Inferior parietal cortex (tissue), 1 donor: ENCODE data around the gene PDXK.

Experiments
- DNase-seq: peaks from one replicate; pipeline ENCODE4 v3.0.0-alpha.2; 2016; ENCODE audit errors: extremely low spot score

Gene PDXK

DNA sequence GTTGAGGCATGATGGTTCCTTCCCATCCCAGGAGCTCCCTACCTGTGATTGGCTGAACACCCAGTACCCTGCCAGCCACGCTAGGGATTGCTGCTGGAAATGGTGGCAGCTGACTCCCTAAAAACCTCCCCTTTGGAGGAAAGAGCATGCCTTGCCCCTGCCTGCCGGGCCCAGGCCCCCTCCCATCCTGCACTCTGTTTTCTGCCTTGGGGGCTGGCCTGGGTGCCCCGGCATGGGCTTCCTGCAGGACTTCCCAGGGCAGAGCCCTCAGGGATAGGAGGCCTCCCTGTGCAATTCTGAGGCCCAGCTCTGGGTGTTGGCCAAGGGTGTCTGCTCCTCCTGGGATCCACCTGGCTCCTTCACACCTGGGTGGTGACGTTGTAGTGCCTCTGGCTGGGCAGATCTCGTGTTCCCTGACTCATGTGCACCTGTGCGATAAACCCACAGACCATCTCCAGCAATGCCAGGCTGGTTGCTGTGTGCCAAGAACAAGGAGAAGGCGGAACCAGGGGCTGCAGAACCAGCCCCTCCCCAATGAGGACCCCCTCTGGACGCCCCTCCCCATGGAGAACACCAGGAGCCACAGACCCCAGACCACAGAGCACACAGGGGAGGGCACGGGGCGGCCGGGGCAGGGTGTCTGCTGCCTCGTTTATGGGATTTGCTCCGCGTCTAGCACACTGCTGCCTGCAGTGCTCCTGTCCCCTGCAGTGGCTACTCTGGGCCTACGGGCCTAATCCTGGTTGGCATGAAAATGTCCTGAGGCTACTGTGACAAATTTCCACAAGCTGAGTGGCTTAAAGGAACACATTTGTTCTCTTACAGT lies 43.6 kb downstream of the PDXK start:
- DNase-seq = no peak

DNA sequence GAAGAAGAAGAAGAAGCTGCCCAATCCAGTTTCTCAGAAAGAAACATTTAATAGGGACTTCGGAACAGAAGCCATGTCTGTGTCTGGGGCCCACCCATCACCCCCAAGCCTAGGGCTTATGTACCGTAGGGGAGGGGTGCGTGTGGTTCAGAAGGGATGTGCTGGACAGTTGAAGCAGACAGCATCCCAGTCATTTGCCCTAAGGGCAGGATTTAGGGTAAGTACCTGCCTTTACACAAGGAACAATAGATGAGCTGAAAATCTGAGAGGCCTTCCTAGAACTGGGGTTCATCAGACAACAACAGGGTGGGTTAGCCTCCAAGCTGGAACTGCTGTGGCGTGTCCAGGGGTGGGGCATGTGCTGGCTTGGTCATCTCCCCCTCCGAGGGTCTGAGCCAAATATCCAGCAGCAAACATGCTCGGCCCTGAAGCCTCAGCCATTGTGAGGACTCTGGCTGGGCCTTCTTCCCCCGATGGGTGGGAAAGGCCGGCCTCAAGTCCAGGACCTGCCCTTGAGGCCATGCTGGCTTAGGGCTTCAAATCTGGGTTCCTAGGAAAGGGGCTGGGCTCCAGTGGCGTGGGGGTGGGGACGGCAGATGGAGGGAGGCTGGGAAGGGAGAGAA lies 45.1 kb downstream of the PDXK start:
- DNase-seq = no peak

DNA sequence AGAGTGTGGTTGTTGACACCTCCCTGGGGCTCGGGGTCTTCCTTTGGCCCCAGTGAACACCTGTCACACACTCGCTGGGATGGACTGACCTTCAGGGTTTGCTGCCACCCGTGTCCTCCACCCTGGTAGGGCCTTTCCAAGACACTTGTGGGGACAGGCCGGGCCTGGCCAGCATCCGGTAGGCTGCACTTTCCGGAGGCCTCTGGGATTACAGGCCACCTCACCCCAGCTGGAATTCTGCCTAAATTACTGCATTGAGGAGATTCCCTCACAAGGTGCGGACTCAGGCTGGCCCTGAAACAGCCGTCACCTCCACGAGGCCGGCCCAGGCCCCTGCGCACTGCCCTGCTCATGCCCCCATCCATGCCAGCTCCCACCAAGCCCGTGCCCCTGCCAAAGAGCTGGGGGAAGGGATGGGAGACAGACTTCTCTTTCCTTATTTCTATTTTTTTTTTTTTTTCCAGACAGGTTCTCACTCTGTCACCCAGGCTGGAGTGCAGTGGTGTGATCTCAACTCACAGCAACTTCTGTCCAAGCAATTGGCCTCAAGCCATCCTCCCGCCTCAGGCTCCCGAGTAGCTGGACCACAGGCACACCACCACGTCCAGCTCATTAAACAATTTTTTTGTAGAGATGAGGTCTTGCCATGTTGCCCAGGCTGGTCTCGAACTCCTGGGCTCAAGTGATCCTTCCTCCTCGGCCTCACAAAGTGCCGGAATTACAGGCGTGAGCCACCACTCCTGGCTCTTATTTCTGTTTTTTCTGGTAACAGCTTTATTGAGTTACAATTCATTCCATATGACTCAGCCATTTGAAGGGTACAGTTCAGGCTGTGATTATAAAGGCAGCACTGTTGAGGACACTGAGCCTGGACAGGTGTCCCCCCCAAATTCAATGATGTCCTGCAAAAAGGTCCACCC lies 45.9 kb downstream of the PDXK start:
- no peak for DNase-seq

DNA sequence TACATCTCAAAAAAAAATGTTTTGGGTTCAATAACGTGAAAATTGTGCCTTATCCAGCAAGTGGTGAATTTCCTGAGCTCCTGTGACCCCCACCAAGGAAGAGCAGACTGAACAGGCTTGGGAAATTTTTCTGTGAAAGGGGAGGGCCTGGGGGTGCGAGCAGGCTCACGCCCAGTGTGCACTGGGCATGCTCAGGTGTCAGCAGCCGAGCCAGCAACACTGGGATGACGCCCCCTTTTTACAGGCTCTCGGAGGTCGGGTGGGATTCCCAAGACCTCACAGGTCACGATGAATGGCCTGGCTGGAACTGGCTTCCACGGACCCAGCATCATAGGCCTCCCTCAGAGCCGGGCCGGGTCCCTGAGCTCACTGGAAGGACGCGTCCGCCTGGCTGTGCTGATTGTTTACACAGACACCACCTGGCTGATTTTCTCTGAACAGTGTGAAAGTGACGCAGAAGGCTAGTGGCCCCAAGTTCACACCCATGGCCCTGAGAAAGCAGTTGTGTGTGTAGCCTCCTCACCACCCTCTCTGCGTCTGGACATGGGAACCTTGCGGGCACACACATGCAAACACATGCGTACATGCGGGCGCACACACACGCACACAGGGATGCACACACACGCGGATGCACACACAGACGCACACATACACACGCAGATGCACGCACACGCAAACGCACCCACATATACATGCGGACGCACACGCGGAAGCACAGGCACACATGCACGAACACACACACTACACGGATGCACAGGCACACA lies 48.0 kb downstream of the PDXK start:
- DNase-seq = no peak

DNA sequence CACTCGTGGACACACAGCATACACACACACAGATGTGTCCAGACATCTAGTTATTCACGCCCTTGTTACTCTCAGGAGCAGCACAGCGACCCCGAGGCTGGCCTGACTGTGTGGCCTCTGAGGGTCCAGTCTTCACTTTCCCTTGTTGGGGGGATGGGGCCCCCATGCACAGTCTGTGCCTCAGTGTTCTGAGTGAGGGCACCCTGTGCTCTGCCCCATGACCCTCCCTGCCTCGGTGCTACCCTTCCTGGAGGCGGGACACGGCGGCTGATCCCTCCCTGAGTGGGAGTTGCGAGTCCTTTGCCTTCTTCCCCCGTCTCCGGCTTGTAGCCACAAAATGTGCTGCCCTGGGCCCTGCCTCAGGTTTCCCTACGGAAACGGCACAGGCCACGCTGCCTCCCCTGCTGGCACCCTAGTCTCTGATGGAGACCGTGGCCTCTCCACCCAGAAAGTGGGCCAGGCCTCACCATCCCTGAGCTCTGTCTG lies 48.6 kb downstream of the PDXK start:
- DNase-seq = no peak

DNA sequence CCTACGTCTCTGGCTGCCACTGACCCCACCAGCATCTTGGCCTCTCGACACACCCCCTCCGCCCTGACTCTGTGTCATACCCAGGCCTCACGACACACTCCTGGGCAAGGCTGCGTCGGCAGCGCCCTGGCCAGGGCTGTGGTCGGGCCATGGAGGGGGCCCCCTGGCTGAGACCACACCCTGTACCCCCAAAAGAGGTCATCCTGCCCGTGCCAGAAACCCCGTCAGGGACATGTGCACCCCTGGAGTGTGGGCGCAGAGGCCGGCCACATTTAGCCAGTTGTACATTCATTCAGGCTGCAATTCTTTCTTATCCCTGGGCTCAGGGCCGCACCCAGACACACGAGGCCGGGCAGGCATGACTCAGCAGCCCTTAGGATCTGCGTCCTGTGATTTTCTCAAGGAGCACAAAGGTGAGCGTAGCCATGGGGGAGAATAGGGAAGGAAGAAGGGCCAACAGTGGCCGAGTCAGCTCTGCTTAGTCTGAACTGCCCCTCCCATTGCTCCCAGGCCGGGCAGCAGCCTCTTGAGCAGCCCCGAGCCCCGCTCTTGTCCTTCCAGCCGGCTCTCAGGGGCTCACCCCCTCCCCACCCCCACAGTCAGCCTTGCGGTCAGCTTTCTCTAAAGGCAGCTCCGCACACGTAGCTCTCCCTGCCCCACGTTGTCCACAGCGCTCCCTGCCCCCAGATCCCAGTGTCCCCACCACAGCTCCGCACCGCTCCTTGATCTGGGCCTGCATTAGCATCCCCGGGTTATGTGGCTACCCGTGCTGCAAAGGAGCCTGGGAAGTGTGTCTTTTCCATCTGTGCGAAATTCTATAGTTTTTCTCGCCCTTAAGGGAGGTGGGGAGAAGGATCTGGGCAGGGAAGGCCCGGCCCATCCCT lies 49.3 kb downstream of the PDXK start:
- DNase-seq = peak; percentile 36

DNA sequence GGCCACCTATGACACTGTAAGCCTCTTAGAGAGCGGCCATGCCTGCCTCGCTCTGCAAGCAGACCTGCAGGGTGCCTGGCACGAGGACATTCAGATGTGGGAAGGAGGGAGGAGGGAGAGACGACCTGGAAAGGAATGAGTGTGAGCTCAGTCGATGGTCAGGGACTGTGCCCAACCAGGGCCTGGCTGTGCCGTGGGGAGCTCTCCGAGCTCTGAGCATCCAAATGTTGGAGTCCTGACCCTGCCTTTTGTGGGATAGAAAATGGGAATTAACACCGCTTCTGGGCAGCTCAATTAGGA lies 49.9 kb downstream of the PDXK start:
- no peak for DNase-seq

DNA sequence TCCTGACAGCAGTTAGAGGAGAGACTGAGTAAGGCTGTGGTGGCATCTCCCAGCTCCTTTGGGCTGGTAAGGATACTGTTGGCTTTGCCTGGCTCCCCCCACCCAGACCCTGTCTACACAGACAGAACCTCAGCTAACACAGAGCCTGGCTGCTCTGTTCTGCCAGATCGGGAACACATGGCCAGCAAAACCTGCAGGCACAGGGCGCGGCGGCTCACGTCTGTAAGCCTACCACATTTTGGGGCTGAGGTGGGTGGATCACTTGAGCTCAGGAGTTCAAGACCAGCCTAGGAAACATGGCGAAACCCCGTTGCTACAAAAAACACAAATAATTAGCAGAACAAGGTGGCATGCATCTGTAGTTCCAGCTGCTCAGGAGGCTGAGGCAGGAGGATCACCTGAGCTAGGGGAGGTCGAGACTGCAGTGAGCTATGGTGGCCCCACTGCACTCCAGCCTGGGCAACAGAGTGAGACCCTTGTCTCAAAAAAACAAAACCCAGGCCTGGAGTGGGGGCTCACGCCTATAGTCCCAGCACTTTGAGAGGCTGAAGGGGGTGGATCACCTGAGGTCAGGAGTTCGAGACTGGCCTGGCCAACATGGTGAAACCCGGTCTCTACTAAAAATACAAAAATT lies 50.5 kb downstream of the PDXK start:
- DNase-seq = no peak

DNA sequence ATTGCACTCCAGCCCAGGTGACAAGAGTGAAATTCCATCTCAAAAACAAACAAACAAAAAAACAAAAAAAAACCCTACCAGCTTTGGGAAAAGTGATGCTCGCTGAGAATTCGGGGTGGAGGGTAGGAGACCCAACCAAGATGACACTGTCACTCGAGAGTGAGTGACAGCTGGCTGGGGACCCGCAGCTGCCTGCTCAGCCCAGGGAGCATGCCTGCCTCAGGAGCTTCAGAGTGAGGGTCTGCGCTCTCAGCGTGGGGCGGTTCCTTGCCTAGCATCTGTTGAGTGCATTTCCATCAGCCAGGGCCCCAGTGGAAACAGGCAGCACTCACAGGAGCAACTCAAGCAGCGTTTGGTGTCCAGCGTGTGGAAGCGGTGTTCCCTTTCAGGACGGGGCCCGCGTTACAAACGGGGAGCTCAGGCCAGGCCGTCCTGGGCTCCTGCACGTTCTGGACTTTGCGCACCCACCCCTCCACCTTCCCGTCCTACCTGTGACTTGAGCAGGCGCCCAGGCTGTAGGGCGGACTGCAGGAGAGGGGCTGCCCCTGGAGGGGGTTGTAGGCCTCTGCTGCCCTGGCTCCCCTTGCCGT lies 51.2 kb downstream of the PDXK start:
- no peak for DNase-seq

DNA sequence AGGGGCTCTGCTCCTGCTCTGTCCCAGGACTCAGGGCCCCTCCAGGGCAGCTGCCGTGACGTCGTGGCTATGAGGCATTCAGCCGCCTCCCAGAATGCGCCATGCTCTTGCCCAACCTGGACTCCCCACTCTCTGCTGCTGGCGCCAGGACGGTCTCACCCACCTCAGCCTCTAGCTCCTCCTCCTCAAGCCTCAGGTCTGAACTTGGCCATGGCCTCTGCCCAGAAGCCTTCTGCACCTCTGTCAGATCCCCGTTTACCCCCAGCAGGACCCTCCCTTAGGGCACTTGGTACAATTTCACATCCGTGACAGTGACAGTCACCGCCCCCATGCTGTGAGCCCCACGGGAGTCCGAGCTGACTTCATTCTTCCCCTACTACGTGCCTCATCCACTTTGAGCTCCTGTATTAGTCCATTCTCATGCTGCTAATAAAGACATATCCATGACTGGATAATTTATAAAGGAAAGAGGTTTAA lies 52.3 kb downstream of the PDXK start:
- DNase-seq = no peak

DNA sequence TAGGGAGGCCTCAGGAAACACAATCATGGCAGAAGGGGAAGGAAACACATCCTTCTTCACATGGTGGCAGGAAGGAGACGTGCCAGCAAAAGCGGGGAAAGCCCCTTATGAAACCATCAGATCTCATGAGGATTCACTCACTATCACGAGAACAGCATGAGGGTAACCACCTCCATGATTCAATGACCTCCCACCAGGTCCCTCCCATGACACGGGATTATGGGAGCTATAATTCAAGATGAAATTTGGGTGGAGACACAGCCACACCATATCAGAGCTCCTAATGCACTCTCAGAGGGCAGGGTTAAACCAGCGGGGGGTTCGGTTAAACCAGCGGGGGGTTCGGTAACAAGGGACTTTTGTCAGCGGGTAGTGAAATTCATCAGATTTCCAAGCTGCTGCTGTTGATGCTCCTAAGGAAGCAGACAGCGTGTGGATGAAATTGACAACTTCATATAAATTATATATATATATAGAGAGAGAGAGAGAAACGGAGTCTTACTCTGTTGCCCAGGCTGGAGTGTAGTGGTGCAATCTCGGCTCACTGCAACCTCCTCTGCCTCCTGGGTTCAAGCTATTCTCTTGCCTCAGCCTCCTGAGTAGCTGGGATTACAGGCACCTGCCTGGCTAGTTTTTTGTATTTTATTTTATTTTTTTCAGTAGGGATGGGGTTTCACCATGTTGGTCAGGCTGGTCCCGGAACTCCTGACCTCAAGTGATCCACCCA lies 52.9 kb downstream of the PDXK start:
- DNase-seq = no peak

DNA sequence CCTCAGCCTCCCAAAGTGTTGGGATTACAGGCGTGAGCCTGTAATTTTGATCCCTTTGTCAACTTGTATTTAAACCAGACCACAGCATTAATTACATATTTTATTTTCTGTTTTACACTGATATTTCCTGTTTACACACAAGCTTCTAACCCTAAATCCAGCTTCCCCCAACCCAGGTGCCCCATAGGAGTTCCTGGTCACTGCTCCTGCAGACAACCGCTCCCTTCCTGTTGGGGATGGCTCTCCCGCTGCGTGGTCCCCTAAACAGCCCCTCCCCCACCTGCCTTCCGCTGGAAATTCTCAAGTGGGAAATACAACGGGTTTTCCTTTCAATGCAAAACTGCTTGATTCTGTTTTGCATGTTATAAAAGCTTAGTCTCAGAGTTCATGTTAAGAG lies 53.5 kb downstream of the PDXK start:
- no peak for DNase-seq

DNA sequence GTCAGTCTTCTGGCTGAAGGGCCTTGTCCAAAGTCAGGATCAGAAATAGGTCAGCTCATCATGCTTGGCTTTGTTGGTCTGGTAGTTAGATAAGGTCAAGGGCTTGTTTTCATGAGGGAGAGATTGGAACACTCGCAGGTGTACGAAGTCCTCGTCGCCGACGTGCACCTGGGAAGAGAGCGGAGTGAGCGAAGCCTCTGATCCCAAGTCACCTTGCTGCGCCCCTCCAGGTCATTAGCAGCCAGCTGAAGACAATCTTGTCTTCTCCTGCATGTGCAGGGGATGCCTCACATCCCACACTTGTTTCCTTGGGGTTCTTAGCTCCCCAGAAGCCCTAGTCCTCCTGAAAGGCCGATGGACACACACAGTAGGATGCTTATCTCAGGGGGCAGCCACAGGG lies 55.2 kb downstream of the PDXK start:
- DNase-seq = no peak

DNA sequence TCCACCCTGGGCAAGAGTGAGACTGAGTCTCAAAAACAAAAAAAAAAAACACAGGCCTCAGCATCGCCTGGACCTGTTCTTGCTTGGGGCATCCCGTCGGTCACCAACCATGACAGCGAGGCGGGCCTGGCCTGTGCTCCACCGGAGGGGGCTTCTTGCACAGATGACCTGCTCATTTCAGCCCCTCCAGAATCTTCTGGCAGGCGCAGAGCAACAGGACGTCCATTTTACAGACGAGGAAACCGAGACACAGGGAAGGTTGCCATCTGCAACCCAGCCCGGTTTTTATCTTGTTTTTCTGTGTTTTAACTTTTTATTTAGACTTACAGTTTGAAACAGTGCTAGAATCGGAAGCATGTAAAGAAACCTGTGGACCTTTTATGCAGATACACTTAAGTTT lies 56.3 kb downstream of the PDXK start:
- no peak for DNase-seq

DNA sequence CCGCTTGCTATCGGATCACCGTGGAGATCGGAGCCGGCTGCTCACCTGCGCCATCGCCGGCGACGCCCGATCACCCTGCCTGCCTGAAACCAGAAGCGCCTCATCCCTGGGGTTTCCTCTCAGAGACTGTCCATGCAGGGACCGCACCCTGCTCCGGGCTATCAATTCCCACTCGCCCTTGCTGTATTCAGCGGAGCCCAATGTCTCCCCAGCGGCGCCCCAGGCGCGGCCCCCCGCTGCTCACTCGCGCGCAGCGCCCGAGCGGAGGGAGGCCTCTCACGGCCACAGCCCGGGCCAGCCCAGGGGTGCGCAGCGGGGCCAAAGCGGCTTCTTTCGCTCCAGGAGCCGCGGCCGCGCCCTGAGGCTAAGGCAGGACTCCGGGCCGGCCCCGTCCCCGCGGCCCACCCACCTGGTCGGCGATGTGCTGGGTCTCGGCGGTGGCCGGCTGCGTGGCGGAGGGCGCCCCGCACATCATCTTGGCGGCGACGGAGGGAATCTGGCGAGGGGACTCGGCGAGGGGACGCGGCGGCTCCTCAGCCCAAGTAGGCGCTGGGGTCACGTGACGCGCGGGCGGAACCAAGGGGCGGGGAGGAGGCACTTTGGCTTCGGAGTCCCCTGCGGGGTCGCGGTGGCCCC lies 57.0 kb downstream of the PDXK start, which contains the start of gene CSTB:
Gene CSTB (minus strand): TSS at position 514 of the 636 bp plus-strand sequence. CDS start 39 bp downstream, at position 475.
- DNase-seq = peak; percentile 67

DNA sequence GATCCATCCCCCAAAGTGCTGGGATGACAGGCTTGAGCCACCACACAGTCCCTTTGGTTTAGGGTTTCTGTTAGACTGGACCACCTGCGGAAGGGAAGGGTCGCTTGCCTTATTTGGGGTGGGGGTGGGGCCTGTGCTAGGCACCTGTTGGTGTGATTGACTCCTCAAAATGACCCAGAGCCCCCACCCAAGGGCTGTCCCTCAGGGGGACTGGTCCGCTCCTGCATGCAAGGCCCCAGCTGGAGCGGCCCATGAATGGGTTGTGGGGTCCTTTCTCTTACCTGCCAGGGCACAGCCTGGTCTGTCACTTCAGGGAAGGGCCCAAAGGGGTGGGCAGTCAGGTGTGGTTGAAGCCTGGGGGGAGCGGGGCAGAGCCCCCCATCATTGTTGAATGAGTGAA lies 59.0 kb downstream of the PDXK start:
- no peak for DNase-seq

DNA sequence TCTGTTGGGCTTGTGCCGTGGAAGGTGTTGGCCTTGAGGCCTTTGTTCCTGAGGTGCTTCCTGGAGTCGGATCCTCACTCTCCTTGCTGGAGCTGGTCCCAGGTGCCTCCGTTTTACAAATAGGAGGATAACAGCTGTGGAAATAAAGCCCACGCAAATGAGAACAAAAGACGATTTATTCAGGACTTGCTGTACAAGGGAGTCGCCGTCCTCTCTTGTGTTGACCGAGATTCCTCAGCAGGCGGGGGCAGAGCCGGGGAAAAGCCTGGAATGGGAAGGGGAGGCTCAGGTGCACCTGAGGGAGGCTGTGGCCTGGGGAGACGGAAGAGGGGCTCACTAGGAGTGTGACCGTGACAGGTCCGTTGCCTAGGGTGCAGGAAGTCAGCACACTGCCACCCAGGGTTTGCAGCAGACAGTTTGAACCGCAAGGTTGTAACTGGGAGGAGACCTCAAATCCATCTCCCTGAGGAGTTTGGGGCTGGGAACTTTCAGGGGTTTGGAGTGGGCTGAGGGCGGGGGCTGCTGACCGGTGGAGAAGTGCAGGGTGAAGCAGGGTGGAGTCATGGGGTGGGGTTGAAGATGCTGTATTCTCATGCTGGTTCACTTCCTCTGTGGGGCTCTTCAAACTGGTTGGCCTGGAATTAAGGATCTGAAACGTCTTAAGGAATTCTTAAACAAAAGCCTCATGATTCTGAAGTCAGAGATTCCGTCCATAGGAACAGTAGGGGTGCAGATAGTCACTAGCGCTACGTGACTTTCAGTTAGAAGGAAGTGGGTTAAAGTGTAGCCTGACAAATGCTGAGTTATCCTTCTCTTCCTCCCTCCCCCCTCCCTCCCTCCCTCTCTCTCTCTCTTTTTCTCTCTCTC lies 59.8 kb downstream of the PDXK start:
- DNase-seq = no peak
